Measurements from ENCODE around the gene RWDD3. TPM values are rescaled to one million over a fixed set of nuclear protein-coding genes. Genes with fewer than 3 reads are reported as not detected.

Gene RWDD3
- total and polyA plus RNA-seq, 2 of the 13 experiments (the other 11 are each of a cell fraction or from before 2014, with no cell fraction given), result 18.3 to 21.2 TPM

DNA sequence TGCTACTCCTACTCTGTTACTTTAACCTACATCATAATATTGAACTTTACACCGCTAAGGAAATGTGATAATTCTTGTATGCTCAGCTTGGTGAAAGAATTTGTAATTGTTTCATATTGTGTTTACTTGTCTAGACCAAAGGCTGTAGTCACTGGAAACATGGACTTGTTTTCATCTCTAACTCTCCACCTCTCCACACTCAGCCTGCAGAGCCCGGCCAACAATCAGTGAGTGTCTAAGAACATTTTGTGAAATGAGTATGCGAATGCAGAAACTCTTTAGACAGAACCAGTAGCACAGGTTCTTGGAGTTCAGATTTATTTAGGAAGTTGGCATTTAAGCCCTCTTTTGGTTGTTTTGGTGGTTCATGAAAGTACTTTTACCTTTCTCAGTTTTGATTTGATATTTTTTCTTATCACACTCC lies 3.2 kb upstream of the RWDD3 start:
- ChIA-PET POLR2A (no interaction called here), CTCF (ENCODE audit: low intra/inter-chr PET ratio, low total read pairs) (no interaction called here)
- peak overlapping the region; percentile 39 for H3K27ac ChIP-seq (ENCODE audit: extremely low read length, insufficient read depth, low read length)
- DNase-seq (ENCODE audit: low spot score) (peak; percentile 57), ATAC-seq (peak; percentile 5; the same call in 1 of the 3 replicates), FAIRE-seq (no peak)
- BruUV-seq (replicated peaks), result no TSS peak
- no peak overlapping the region for H2AFZ ChIP-seq (ENCODE audit: low read length)
- no peak overlapping the region for H3K4me3 ChIP-seq (replicated peaks in 1 of 3; ENCODE audit: insufficient read depth in 1 of 3, low read depth in 2 of 3, low read length in 3 of 3)
- H3K9ac ChIP-seq (ENCODE audit: insufficient read depth, low read depth, low read length), result 0 out of 2 replicates have a peak overlapping the region, but pooled peaks have one; percentile 23
- H4K20me1 ChIP-seq (ENCODE audit: insufficient read depth, low read length), result no peaks in the 10 kb centered on the region
- H3K36me3 ChIP-seq (replicated peaks in 1 of 2; ENCODE audit: control insufficient read depth in 1 of 2, insufficient read depth in 2 of 2, low read length in 2 of 2), result no peaks in the 10 kb centered on the region
- peaks cover 3% of the 10 kb centered on the region for H3K79me2 ChIP-seq (ENCODE audit: insufficient read depth, low read length)
- H3K27me3 ChIP-seq (ENCODE audit: control insufficient read depth in 1 of 2, insufficient read depth in 2 of 2, low read length in 2 of 2), result no peaks in the 10 kb centered on the region; a peak in 1 of 5 replicates
- no peaks in the 10 kb centered on the region for H3K9me3 ChIP-seq (ENCODE audit: low read length)
- WGBS (ENCODE audit: low lambda C conversion rate), result 19% methylated on average over 3 of the region's 3 CpGs
- peak overlapping the region; percentile 13; the same call in 1 of the 2 replicates for H3K4me2 ChIP-seq (ENCODE audit: low read depth, low read length)
- H3K4me1 ChIP-seq (ENCODE audit: insufficient read depth, low read length), result peaks cover 54% of the 10 kb centered on the region
- intact Hi-C loops (cut with micrococcal nuclease; ENCODE audit: unreplicated experiment), result loop anchor here (5.0 kb wide), 2 partner anchors 63 to 303 kb away; partner anchors contain the start of gene CNN3
- in situ Hi-C loops (cut with HindIII; ENCODE audit: extremely low pct_ligation_motif_present, low pct_unique_long_range_greater_than_20kb), result loop anchor here (10.0 to 25.0 kb wide), 2 partner anchors 146 to 368 kb away; no protein-coding TSS in a partner anchor
- TF ChIP-seq, protein P1, sequence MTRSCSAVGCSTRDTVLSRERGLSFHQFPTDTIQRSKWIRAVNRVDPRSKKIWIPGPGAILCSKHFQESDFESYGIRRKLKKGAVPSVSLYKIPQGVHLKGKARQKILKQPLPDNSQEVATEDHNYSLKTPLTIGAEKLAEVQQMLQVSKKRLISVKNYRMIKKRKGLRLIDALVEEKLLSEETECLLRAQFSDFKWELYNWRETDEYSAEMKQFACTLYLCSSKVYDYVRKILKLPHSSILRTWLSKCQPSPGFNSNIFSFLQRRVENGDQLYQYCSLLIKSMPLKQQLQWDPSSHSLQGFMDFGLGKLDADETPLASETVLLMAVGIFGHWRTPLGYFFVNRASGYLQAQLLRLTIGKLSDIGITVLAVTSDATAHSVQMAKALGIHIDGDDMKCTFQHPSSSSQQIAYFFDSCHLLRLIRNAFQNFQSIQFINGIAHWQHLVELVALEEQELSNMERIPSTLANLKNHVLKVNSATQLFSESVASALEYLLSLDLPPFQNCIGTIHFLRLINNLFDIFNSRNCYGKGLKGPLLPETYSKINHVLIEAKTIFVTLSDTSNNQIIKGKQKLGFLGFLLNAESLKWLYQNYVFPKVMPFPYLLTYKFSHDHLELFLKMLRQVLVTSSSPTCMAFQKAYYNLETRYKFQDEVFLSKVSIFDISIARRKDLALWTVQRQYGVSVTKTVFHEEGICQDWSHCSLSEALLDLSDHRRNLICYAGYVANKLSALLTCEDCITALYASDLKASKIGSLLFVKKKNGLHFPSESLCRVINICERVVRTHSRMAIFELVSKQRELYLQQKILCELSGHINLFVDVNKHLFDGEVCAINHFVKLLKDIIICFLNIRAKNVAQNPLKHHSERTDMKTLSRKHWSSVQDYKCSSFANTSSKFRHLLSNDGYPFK (CRISPR knock-in tag; IDR thresholded peaks at IDR 0.05; ENCODE audit: borderline replicate concordance), result no peak
- TF ChIP-seq, protein P2, sequence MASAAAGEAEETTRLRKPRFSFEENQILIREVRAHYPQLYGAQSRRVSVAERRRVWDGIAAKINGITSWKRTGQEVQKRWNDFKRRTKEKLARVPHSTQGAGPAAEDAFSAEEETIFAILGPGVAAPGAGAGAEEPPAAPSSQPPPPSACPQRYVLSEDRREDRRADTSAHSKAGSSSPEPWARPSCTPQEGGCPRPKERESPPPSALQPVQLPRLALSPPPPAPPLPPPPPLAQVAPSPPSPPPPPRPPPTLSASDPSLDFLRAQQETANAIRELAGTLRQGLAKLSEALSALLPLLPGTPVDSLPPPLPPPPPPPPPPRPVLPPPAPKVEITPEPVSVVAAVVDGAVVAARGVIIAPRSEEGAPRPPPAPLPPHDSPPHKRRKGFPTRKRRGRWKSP (CRISPR knock-in tag; IDR thresholded peaks at IDR 0.05), result no peak
- peak; percentile 36; the same call in 1 of the 2 replicates for TF ChIP-seq SOX5 (CRISPR knock-in tag; IDR thresholded peaks at IDR 0.05; ENCODE audit: borderline replicate concordance)
- no peak for TF ChIP-seq KMT2B (CRISPR knock-in tag; IDR thresholded peaks at IDR 0.05)
- 0 out of 2 replicates have a peak, but pooled peaks have one; percentile 17 for TF ChIP-seq BCL6 (CRISPR knock-in tag; IDR thresholded peaks at IDR 0.05)
- TF ChIP-seq ZNF331 (CRISPR knock-in tag; IDR thresholded peaks at IDR 0.05), result peak; percentile 99
- peak; percentile 15; the same call in 1 of the 2 replicates for TF ChIP-seq FOXO1 (CRISPR knock-in tag; IDR thresholded peaks at IDR 0.05)
- TF ChIP-seq SOX13 (IDR thresholded peaks at IDR 0.05), result no peak
- TF ChIP-seq SOX13 (CRISPR knock-in tag; conservative IDR thresholded peaks at IDR 0.05 in 1 of 2, IDR thresholded peaks at IDR 0.05 in 1 of 2), result peak in 1 of 2 experiments; percentile 37; a peak in 1 of 4 replicates
- TF ChIP-seq, protein P3, sequence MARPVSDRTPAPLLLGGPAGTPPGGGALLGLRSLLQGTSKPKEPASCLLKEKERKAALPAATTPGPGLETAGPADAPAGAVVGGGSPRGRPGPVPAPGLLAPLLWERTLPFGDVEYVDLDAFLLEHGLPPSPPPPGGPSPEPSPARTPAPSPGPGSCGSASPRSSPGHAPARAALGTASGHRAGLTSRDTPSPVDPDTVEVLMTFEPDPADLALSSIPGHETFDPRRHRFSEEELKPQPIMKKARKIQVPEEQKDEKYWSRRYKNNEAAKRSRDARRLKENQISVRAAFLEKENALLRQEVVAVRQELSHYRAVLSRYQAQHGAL (CRISPR knock-in tag; IDR thresholded peaks at IDR 0.05; ENCODE audit: not compliant biosample characterization), result no peak
- TF ChIP-seq RARA (CRISPR knock-in tag; IDR thresholded peaks at IDR 0.05), result peak; percentile 54
- peak; percentile 16 to 61; a peak in 1 of 4 replicates for TF ChIP-seq EP300 (IDR thresholded peaks at IDR 0.05; ENCODE audit: low read depth in 2 of 2, low read length in 2 of 2)
- no peak for TF ChIP-seq EP300 (CRISPR knock-in tag; IDR thresholded peaks at IDR 0.05; ENCODE audit: borderline replicate concordance)
- TF ChIP-seq NFYC (CRISPR knock-in tag; IDR thresholded peaks at IDR 0.05), result no peak
- TF ChIP-seq, protein P4, sequence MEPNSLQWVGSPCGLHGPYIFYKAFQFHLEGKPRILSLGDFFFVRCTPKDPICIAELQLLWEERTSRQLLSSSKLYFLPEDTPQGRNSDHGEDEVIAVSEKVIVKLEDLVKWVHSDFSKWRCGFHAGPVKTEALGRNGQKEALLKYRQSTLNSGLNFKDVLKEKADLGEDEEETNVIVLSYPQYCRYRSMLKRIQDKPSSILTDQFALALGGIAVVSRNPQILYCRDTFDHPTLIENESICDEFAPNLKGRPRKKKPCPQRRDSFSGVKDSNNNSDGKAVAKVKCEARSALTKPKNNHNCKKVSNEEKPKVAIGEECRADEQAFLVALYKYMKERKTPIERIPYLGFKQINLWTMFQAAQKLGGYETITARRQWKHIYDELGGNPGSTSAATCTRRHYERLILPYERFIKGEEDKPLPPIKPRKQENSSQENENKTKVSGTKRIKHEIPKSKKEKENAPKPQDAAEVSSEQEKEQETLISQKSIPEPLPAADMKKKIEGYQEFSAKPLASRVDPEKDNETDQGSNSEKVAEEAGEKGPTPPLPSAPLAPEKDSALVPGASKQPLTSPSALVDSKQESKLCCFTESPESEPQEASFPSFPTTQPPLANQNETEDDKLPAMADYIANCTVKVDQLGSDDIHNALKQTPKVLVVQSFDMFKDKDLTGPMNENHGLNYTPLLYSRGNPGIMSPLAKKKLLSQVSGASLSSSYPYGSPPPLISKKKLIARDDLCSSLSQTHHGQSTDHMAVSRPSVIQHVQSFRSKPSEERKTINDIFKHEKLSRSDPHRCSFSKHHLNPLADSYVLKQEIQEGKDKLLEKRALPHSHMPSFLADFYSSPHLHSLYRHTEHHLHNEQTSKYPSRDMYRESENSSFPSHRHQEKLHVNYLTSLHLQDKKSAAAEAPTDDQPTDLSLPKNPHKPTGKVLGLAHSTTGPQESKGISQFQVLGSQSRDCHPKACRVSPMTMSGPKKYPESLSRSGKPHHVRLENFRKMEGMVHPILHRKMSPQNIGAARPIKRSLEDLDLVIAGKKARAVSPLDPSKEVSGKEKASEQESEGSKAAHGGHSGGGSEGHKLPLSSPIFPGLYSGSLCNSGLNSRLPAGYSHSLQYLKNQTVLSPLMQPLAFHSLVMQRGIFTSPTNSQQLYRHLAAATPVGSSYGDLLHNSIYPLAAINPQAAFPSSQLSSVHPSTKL (CRISPR knock-in tag; IDR thresholded peaks at IDR 0.05), result peak; percentile 40; the same call in 1 of the 2 replicates

Data from HepG2 (cell line).